CMK (cell line): Measurements from ENCODE around the gene MTFP1.
"Not testable (repeated sequence)": the region's sequence is repeated elsewhere in the genome, so short reads cannot be mapped to it uniquely, and the experiment has no call there.

Source experiments
- DNase-seq: peaks from one replicate; pipeline ENCODE4 v3.0.0-alpha.2; 2010; ENCODE audit warnings: low read depth

MTFP1 gene

GRCh38 chr22:30455075-30455840, 29.7 kb downstream of the MTFP1 start:
- DNase-seq, result no peak

- no peak for DNase-seq
These were observed 32.4 kb downstream of the MTFP1 start for GRCh38 chr22:30457981-30458380.

GRCh38 chr22:30459181-30460052, 33.8 kb downstream of the MTFP1 start:
- DNase-seq, result no peak

GRCh38 chr22:30460147-30460546, 34.6 kb downstream of the MTFP1 start:
- DNase-seq, result no peak

- DNase-seq, result not testable (repeated sequence)
These were observed 35.0 kb downstream of the MTFP1 start for GRCh38 chr22:30460555-30460954.

- DNase-seq, result no peak
These were observed 43.6 kb downstream of the MTFP1 start for GRCh38 chr22:30469165-30469564.

GRCh38 chr22:30470655-30471054, 45.1 kb downstream of the MTFP1 start:
- DNase-seq, result no peak

- DNase-seq, result no peak
These were observed 46.2 kb downstream of the MTFP1 start, which contains the start of gene SEC14L3 for GRCh38 chr22:30471616-30472318. Gene SEC14L3 (minus strand): TSS chr22:30472017. CDS start chr22:30471958, 59 bp downstream.

- no peak for DNase-seq
These were observed 47.6 kb downstream of the MTFP1 start for GRCh38 chr22:30472994-30473720.

GRCh38 chr22:30474121-30474520, 48.6 kb downstream of the MTFP1 start:
- DNase-seq, result no peak

GRCh38 chr22:30474683-30475424, 49.3 kb downstream of the MTFP1 start:
- DNase-seq, result no peak
